GM19438 (cell line): ENCODE results near the gene DUSP1.

Experiments
- ATAC-seq: cut with Tn5 transposase; IDR thresholded peaks from one replicate; pipeline ENCODE4 v1.9.1; 2021; ENCODE audit warnings: low read depth; ENCODE audit not compliant: unreplicated experiment

The DUSP1 gene

DNA sequence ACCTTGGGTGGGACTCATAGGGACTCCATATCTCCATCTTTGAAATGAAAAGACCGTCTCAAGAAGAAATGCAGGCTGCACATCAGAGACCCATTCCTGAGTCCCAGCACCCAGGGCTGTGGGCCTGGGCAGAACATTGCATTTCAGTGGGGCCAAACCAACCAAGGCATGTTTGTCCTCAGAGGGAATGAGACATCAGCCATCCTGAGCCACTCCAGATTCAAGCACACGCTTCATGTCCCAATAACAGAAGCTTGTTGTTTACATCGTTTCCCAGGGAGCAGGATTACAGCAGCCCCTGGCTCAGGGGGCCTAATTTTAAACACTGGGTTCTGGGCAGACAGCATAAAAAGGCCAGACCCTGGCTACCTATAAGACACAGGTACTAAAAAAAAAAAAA lies 24.3 kb downstream of the DUSP1 start:
- no peak for ATAC-seq

GRCh38 chr5:172745838-172746237 lies 25.2 kb downstream of the DUSP1 start:
- ATAC-seq = no peak

DNA sequence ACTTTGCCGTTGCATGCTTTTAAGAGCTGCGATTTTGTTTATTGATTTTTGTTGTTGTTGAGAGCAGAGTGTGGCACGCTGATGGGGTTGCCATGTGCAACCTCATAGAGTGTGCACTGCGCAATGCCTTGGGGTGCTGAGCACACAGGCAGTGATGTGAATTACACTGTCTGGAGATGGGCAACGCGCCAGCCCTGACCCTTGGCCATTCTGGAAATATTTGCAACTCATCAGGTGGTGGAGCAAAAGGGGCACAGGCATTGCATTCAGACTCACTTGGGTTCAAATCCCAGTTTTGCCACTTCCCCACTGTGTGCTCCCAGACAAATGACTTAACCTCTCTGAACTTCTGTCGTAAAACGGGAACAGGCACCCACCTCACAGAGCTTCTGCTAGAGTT lies 25.6 kb downstream of the DUSP1 start:
- ATAC-seq = no peak

DNA sequence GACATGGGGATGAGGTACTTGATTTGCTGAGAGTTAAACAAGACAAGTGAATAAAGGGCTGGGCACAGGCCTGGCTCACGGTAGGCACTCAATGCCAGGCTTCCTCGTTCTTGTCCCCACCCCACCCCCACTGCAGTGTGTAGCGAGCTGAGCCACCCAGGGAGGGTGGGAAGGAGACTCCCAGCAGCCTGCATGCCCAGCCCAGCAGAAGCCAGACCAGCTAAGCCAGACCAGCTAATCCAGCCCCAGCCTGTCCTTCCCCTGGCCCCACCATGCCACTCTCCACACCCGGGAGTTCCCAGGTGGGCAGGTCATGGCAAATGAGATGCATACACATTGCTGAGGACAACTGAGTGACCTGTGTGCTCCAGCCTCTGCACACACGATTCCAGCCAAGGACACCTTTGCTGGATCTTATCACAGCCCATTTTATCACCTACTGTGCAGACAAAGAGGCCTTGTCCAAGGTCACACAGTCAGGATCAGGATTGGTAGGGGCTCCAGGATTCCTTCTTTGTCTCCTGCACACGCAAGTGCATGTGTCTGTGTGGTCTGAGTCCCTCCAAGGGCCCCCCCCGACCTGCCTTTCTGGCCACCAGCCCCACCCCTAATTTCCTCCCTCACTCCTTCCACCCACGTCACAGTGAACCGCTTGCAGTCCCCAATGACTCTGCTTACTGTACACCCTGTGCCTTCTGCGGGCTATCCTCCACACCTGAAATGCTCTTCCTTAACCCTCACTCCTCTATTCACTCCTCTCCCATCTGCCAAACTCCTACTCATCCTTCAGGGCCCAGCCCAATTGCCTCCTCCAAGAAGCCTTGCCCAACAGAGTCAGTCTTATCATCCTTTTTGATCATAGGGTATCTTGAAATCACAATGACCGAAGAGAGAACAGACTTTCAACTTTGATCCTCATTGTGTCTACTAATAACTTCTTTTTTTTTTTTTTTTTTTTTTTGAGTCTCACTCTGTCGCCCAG lies 26.6 kb downstream of the DUSP1 start:
- no peak for ATAC-seq

DNA sequence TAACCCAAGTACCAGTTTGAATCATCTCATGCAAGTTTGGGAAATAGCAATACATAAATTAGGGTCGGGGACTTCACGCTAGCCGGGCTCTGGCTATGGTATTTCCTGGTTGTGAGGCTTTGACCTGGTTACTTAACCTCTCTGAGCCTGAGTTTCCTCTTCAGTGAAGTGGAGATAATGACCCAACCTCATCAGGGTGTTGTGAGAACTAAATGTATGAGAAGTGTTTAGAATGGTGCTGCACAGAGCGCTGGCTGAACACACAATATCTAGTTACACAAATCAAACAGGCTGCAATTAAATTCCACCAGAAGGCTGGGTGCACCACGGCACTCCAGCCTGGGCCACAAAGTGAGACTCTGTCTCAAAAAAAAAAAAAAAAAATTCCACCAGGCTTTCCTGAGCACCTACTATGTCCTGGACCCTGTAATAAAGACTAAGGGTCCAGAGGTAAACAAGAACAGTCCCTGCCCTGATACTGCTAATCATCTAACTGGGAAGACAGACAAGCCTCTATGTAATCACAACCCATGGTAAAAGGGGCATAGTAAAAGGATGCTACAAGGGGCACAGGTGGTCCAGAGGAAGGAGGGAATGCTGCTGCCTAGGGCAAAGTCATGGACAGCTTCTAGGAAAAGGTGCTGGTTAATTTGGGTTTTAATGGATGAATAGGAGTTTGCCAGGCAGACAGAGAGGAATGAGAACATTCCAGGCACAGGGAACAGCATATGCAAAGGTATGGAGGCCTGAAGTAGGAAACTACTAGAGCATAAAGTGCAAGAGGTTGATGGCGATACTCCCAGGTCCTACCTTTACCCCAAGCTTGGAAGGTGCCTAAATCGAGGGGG lies 27.7 kb downstream of the DUSP1 start:
- ATAC-seq = no peak

DNA sequence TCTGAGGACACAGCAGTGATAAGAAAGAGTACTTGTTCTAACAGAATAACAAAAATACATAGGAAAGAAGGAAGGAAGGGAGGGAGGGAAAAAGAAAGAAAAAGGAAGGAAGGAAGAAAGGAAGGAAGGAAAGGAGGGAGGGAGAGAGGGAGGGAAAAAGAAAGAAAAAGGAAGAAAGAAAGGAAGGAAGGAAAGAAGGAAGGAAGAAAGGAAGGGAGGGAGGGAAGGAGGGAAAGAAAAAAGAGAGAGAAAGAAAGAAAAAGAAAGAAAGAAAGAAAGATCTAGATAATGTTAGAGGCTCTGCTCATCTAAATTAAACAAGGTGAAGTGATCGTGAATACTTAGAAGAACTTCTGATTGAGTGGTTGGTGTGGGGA lies 29.8 kb downstream of the DUSP1 start:
- no peak for ATAC-seq

GRCh38 chr5:172740428-172741205 lies 30.4 kb downstream of the DUSP1 start:
- ATAC-seq = no peak

DNA sequence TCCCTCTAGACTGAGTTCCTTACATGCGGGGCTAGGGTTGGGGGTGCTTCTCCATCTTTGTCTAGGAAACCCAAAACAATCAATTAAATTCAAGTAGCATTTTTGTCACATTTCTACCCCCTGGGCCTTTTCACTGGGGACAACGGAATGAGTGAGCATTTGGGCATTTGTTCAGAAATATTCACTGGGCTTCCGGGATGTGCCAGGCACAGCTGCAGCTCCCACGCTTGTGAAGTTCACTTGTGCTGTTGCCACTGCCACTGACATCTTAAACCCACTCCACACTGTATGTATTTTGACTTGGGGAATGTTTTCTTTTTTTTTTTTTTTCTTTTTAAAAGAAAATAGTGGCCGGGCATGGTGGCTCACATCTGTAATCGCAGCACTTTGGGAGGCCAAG lies 31.6 kb downstream of the DUSP1 start:
- no peak for ATAC-seq

DNA sequence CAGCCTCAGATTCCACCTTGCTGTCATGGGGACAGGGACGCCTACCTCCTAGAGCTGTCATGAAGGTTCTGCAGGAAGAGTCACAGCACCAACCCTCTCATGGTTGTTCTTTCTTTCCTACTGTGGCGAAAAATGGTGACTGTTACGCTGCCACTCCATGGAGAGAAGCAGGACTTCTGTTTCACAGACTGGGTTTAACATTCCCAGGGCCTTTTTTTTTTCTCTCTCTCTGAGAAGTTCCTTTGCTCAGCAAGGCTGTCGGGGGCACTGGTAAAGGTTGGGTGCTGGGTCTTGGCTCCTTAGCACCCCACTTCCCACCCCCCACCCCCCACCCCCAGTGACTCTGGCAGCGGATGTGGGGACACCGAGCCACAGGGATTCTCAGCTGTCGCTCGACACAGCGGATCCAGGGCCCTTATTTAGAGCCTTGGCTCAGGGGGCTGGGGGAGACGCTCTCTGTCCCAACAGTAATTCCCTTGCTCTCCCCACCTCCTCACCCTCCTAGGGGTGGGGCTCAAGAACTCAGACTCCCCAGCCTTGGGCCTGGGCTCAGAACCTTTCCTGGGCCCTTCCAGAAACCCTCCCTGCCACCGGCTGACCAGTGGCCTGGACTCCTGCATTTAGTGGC lies 34.4 kb downstream of the DUSP1 start:
- ATAC-seq = no peak

GRCh38 chr5:172735141-172735831 lies 35.7 kb downstream of the DUSP1 start:
- ATAC-seq = no peak

DNA sequence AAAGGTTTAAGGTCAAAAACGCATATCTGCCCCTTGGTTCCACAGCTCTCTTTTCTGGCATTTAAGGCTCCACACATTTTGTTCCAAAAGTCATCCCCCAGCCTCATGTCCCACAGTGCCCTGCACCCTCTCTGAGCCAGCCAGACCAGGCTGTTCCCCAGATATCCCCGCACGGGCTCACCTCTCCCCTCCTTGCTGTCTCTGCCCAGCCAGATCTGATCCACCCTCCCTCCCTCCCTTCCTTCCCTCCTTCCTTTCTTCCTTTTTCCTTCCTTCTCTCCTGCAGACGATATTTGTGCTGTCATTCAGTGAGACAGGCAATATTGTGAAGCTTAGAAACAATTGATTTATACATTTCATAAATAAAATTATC lies 37.0 kb downstream of the DUSP1 start:
- ATAC-seq = no peak

- no peak for ATAC-seq
These were observed 37.6 kb downstream of the DUSP1 start for GRCh38 chr5:172733131-172733973.

DNA sequence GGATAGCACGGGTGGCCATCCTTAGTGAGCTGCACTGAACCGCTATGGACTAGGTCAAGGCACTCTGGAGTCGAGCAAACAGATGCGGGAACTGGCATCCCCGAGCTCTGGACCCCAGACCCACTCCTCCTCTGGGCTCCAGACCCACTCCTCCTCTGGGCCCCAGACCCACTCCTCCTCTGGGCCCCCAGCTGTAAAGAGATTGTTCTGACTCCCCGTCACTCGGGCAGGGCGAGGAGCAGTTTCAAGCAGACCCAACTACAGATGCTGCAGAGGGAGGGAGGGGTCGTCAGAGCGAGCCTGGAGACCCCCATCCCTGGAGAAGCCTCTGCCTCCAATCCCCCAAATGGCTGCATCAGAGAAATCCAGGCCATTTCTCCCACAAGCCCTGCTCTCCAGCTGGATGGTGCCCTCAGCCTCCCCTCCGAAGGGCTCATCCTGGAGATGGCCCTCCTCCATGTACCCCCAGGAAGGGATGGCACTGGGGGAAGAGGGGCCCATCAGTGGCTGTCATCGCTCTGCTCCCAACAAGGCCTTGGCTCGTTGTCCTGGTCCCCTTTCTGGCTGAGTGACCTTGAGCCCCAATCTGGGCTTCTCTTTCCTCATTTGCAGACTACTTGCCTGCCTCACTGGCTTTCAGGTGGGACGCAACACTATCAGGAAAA lies 38.7 kb downstream of the DUSP1 start:
- ATAC-seq = no peak

GRCh38 chr5:172731680-172732074 lies 39.3 kb downstream of the DUSP1 start:
- no peak for ATAC-seq

- no peak for ATAC-seq
These were observed 39.9 kb downstream of the DUSP1 start for GRCh38 chr5:172730981-172731679.

DNA sequence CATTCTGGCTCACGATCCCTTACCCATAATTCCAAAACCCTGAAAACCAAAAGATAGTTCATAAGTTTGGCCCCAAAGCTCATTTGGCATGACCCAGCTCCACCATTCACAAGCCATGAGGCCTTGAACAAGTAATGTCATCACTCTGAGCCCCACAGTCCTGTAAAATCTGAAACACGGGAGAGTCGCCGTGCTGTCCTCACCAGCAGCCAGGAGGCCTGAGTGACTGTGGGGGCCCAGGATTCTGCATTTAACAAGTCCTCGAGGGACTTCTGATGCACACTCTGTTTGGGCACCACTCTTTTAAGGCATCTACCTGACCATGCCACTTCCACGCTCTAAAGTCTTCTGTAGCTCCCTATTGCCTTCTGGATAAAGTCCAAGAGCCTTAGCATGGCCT lies 40.8 kb downstream of the DUSP1 start:
- no peak for ATAC-seq

DNA sequence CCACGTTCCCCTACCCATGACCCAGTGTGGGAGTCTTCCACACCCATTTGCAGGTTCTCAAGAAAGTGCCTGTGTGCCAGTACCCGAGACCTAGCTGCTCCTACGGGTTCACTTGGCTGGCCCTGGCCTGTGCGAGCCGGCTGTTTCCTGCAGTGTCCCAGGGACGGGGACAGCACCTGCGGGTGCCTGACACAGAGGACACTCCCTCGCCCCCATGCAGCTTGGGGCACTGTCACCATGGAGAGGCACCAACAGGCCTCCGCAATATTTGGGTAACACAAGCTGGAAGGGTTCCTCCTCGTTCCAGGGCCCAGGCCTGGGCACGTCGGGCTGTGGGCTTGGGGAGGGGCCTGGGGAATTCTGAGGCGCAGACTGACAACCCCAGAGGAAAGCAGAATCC lies 41.4 kb downstream of the DUSP1 start:
- ATAC-seq = no peak
